ENCODE data around the gene LRIT1. TPM values are rescaled to one million over a fixed set of nuclear protein-coding genes. Genes with fewer than 3 reads are reported as not detected.

LRIT1 gene
- total RNA-seq, 1 experiment from 2014 or later, result not detected

- CTCF ChIA-PET, result no interaction called here
- intact Hi-C loops (cut with micrococcal nuclease; ENCODE audit: unreplicated experiment), result no loop called here
- peaks cover 82% of the 10 kb centered on the region for H3K27me3 ChIP-seq (replicated peaks; ENCODE audit: insufficient read depth, low read depth, low read length, poor library complexity)
Measured at GRCh38 chr10:84193846-84194423, 47.4 kb downstream of the LRIT1 start.

GRCh38 chr10:84193327-84193726 lies 48.0 kb downstream of the LRIT1 start:
- H3K4me1 ChIP-seq (ENCODE audit: insufficient read depth, low read length, poor library complexity, severe bottlenecking), result no peaks in the 10 kb centered on the region
- no peak for DNase-seq (ENCODE audit: low spot score)
- intact Hi-C loops (cut with micrococcal nuclease; ENCODE audit: unreplicated experiment), result no loop called here
- H3K9me3 ChIP-seq (ENCODE audit: low read depth, low read length, poor library complexity, severe bottlenecking), result no peaks in the 10 kb centered on the region
- CTCF ChIA-PET, result no interaction called here
- POLR2A ChIA-PET (ENCODE audit: low non-redundant PET), result no interaction called here
- peaks cover 77% of the 10 kb centered on the region for H3K27me3 ChIP-seq (replicated peaks; ENCODE audit: insufficient read depth, low read depth, low read length, poor library complexity)
- H3K4me3 ChIP-seq (ENCODE audit: low read depth, low read length, poor library complexity, severe bottlenecking), result no peak overlapping the region
- no peak overlapping the region for H3K27ac ChIP-seq (ENCODE audit: low read depth, low read length, poor library complexity, severe bottlenecking)
- TF ChIP-seq CTCF (conservative IDR thresholded peaks at IDR 0.05; ENCODE audit: low read depth, low read length) (no peak), EZH2 (IDR thresholded peaks at IDR 0.05; ENCODE audit: borderline replicate concordance, low read depth, low read length, poor library complexity, severe bottlenecking) (no peak)
- H3K36me3 ChIP-seq (ENCODE audit: insufficient read depth, low read length, poor library complexity, severe bottlenecking), result no peaks in the 10 kb centered on the region
- BruUV-seq (replicated peaks), result no TSS peak

More at GRCh38 chr10:84193846-84194423, 47.4 kb downstream of the LRIT1 start:
- TF ChIP-seq CTCF (conservative IDR thresholded peaks at IDR 0.05; ENCODE audit: low read depth, low read length) (no peak), EZH2 (IDR thresholded peaks at IDR 0.05; ENCODE audit: borderline replicate concordance, low read depth, low read length, poor library complexity, severe bottlenecking) (no peak)
- no peak for DNase-seq (ENCODE audit: low spot score)
- no TSS peak for BruUV-seq (replicated peaks)
- no peaks in the 10 kb centered on the region for H3K4me1 ChIP-seq (ENCODE audit: insufficient read depth, low read length, poor library complexity, severe bottlenecking)
- H3K9me3 ChIP-seq (ENCODE audit: low read depth, low read length, poor library complexity, severe bottlenecking), result no peaks in the 10 kb centered on the region
- no peak overlapping the region for H3K27ac ChIP-seq (ENCODE audit: low read depth, low read length, poor library complexity, severe bottlenecking)
- H3K4me3 ChIP-seq (ENCODE audit: low read depth, low read length, poor library complexity, severe bottlenecking), result peak overlapping the region; percentile 36
- no peaks in the 10 kb centered on the region for H3K36me3 ChIP-seq (ENCODE audit: insufficient read depth, low read length, poor library complexity, severe bottlenecking)
- POLR2A ChIA-PET (ENCODE audit: low non-redundant PET), result no interaction called here

GRCh38 chr10:84191106-84191505 lies 50.2 kb downstream of the LRIT1 start:
- H3K4me1 ChIP-seq (ENCODE audit: insufficient read depth, low read length, poor library complexity, severe bottlenecking), result no peaks in the 10 kb centered on the region
- CTCF ChIA-PET, result no interaction called here
- no peak overlapping the region for H3K27ac ChIP-seq (ENCODE audit: low read depth, low read length, poor library complexity, severe bottlenecking)
- H3K4me3 ChIP-seq (ENCODE audit: low read depth, low read length, poor library complexity, severe bottlenecking), result no peak overlapping the region
- no TSS peak for BruUV-seq (replicated peaks)
- H3K27me3 ChIP-seq (replicated peaks; ENCODE audit: insufficient read depth, low read depth, low read length, poor library complexity), result peaks cover 56% of the 10 kb centered on the region
- TF ChIP-seq CTCF (conservative IDR thresholded peaks at IDR 0.05; ENCODE audit: low read depth, low read length) (no peak), EZH2 (IDR thresholded peaks at IDR 0.05; ENCODE audit: borderline replicate concordance, low read depth, low read length, poor library complexity, severe bottlenecking) (no peak)
- no peaks in the 10 kb centered on the region for H3K9me3 ChIP-seq (ENCODE audit: low read depth, low read length, poor library complexity, severe bottlenecking)
- POLR2A ChIA-PET (ENCODE audit: low non-redundant PET), result no interaction called here
- no peak for DNase-seq (ENCODE audit: low spot score)
- no peaks in the 10 kb centered on the region for H3K36me3 ChIP-seq (ENCODE audit: insufficient read depth, low read length, poor library complexity, severe bottlenecking)
- intact Hi-C loops (cut with micrococcal nuclease; ENCODE audit: unreplicated experiment), result no loop called here

All from A673 (cell line).